Colonic mucosa (tissue), 4 donors: ENCODE measurements around the gene NPAS3. TPM values are rescaled to one million over a fixed set of nuclear protein-coding genes. Genes with fewer than 3 reads are reported as not detected.

ENCODE experiments used
- DNase-seq: peaks from one replicate; pipeline ENCODE4 v3.0.0-alpha.2; 2020
- H3K27ac ChIP-seq: fragments of 200-600 bp; one replicate; pipeline ENCODE4 v1.8.0; 2021
- H3K27me3 ChIP-seq: fragments of 200-600 bp; one replicate; pipeline ENCODE4 v1.8.0; 2021
- H3K36me3 ChIP-seq: fragments of 200-600 bp; one replicate; pipeline ENCODE4 v1.8.0; 2021
- H3K4me1 ChIP-seq: fragments of 200-600 bp; one replicate; pipeline ENCODE4 v1.8.0; 2021; ENCODE audit warnings: mild to moderate bottlenecking
- H3K4me3 ChIP-seq: fragments of 200-600 bp; one replicate; pipeline ENCODE4 v1.8.0; 2021
- H3K9ac ChIP-seq, 2 donors: one replicate each; pipeline ENCODE4 v1.7.0; 2013; ENCODE audit warnings: control low read depth in 2 of 2, low read depth in 2 of 2, low read length in 2 of 2
- H3K9me3 ChIP-seq: fragments of 200-600 bp; one replicate; pipeline ENCODE4 v1.8.0; 2021
- intact Hi-C: fragments of 100-400 bp; cut with DNase I; formaldehyde crosslinking; loops from one replicate; pipeline ENCODE4 v1.14.1; 2022
- total RNA-seq, 2 donors: library from RNA; stranded (reverse); fragmentation: NEBNext Ultra II Directional in 1 of 2; extraction: Animal tissue kit (Norgen Biotek cat#: 25700) in 1 of 2; gene quantifications; one replicate each; pipeline ENCODE4 v1.2.1, GENCODE V29; 2021
- TF ChIP-seq, protein P1 (sequence below): fragments of 200-600 bp; IDR thresholded peaks from one replicate; pipeline ENCODE4 v1.8.0; 2022; ENCODE audit warnings: antibody characterized with exemption, mild to moderate bottlenecking
- donor health status: healthy.
- donor health status: DM: no; HTN: no; CAD: no.
- donor health status: DM: no; HTN: no; CAD: no.

NPAS3 gene
- total RNA-seq, 2 donors from 2014 or later: 0.79 to 1.6 TPM

DNA sequence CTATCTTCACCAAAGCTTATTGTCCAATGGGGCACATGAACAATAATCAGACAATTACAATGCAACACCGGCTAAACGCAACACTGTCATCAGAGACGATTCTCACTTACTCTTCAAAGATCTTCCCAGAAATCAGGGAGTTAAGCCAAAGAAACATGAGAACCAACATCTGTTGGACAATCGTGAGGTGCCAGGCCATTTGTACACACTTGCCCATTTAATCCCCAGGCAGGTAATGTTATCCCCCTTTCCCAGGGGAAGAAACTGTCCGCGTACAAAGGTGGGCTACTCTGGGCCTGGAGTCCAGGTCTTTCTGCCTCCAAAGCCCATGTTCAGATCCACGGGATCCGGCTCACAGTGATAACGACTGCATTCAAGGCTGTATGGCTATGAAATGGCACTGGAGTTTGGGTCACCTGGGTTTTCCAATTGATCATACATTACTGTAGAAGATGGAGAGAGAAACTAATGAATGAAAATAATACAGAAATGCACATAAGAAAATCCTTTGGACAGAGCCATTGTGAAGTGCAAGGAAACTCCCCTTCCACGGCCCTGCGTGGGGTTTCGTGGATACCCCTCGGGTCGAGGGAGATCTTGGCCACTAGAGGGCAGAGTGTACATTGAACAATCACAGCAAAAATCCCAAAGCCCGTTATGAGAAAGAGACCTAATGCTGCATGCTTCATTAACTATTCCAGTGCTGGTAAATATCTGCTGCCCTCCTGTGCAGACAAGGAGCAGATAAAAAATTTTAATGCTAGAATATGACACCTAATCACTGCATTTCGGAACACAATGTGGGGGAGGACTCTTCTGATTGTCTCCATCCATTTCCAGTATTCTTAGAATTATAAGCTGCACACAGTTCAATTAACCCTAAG is 900.8 kb downstream of the NPAS3 start:
- H3K27ac ChIP-seq: no peak overlapping the region
- H3K27me3 ChIP-seq: no peaks in the 10 kb centered on the region
- TF ChIP-seq, protein P1, sequence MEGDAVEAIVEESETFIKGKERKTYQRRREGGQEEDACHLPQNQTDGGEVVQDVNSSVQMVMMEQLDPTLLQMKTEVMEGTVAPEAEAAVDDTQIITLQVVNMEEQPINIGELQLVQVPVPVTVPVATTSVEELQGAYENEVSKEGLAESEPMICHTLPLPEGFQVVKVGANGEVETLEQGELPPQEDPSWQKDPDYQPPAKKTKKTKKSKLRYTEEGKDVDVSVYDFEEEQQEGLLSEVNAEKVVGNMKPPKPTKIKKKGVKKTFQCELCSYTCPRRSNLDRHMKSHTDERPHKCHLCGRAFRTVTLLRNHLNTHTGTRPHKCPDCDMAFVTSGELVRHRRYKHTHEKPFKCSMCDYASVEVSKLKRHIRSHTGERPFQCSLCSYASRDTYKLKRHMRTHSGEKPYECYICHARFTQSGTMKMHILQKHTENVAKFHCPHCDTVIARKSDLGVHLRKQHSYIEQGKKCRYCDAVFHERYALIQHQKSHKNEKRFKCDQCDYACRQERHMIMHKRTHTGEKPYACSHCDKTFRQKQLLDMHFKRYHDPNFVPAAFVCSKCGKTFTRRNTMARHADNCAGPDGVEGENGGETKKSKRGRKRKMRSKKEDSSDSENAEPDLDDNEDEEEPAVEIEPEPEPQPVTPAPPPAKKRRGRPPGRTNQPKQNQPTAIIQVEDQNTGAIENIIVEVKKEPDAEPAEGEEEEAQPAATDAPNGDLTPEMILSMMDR: peak; percentile 79
- H3K9ac ChIP-seq: no peak overlapping the region
- H3K36me3 ChIP-seq: no peaks in the 10 kb centered on the region
- H3K4me3 ChIP-seq: no peak overlapping the region
- intact Hi-C loops: loop anchor here (2.0 to 10.0 kb wide), 4 partner anchors 65 to 463 kb away; no protein-coding TSS in a partner anchor
- DNase-seq: peak; percentile 65
- no peaks in the 10 kb centered on the region for H3K9me3 ChIP-seq
- no peaks in the 10 kb centered on the region for H3K4me1 ChIP-seq

DNA sequence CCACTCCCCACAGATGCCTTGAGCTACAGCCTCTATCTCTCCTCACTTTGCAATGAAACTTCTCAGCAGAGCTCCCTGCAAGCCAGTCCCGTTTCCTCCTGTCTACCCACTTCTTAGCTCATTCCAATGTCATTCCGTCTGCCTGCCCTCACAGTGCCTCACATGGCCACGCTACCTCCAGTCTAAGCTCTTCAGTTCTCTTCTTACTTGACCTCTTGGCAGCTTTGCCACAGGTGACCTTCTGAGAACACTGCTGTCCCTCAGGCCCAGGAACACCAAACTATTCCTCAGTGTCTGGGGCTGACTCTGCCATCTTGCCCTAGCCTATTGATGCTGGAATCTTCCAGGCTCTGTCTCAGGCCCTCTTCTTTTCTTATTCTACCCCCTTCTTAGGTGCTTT is 902.1 kb downstream of the NPAS3 start:
- intact Hi-C loops: loop anchor here (2.0 to 10.0 kb wide), 3 partner anchors 64 to 387 kb away; no protein-coding TSS in a partner anchor
- Histone ChIP-seq H3K36me3 (no peaks in the 10 kb centered on the region), H3K27ac (no peak overlapping the region), H3K9me3 (no peaks in the 10 kb centered on the region), H3K27me3 (no peaks in the 10 kb centered on the region), H3K4me1 (no peaks in the 10 kb centered on the region), H3K4me3 (no peak overlapping the region), H3K9ac (no peak overlapping the region)
- no peak for DNase-seq
- TF ChIP-seq, protein P1: no peak

DNA sequence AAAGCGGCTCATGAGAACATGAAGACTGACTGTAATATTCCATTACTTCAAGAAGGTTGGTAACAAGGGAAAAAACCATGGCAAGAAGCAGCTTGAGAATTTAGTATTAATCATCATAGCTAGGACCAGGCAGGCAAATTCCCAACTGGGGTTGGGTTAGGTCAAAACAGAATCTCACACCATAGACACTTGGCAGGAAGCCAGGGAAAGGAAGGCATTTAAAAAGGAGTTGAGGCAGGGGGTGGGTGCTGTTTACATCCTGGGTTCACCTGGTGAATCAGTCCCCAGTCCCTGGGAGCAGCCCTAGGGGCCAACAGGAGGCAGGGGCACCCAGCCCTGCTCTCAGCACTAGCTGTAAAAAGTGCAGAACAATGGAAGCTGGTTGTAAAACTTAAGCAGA is 903.6 kb downstream of the NPAS3 start:
- H3K4me1 ChIP-seq: no peaks in the 10 kb centered on the region
- no peaks in the 10 kb centered on the region for H3K36me3 ChIP-seq
- no peak overlapping the region for H3K27ac ChIP-seq
- no peak for DNase-seq
- no peak overlapping the region for H3K9ac ChIP-seq
- no peak overlapping the region for H3K4me3 ChIP-seq
- TF ChIP-seq, protein P1: no peak
- H3K27me3 ChIP-seq: no peaks in the 10 kb centered on the region
- H3K9me3 ChIP-seq: no peaks in the 10 kb centered on the region
- intact Hi-C loops: loop anchor here (5.0 to 10.0 kb wide), 2 partner anchors 63 to 385 kb away; no protein-coding TSS in a partner anchor

DNA sequence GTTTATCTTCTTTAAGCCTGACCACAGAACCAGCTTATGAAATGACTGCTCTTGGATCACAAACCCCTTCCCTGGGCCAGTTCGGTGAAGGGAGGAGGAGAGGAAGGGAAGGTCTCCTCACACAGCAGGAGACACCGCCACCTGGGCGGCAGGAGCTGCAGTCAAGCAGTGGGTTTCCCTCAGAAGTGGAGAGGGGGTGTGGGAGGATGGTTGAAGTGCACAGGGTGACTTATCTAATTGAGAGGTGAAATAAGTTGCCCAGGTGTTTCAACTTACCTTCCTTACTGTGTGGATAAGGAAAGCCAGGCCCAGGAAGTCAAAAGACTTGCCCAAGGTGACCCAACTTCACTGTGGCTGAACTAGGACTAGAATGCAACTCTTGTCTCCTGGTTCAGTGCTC is 905.4 kb downstream of the NPAS3 start:
- H3K27me3 ChIP-seq: no peaks in the 10 kb centered on the region
- intact Hi-C loops: loop anchor here (5.0 to 10.0 kb wide), 2 partner anchors 61 to 383 kb away; no protein-coding TSS in a partner anchor
- H3K9me3 ChIP-seq: no peaks in the 10 kb centered on the region
- H3K4me3 ChIP-seq: no peak overlapping the region
- TF ChIP-seq, protein P1: no peak
- no peak for DNase-seq
- H3K4me1 ChIP-seq: no peaks in the 10 kb centered on the region
- H3K27ac ChIP-seq: no peak overlapping the region
- H3K9ac ChIP-seq: no peak overlapping the region
- no peaks in the 10 kb centered on the region for H3K36me3 ChIP-seq

DNA sequence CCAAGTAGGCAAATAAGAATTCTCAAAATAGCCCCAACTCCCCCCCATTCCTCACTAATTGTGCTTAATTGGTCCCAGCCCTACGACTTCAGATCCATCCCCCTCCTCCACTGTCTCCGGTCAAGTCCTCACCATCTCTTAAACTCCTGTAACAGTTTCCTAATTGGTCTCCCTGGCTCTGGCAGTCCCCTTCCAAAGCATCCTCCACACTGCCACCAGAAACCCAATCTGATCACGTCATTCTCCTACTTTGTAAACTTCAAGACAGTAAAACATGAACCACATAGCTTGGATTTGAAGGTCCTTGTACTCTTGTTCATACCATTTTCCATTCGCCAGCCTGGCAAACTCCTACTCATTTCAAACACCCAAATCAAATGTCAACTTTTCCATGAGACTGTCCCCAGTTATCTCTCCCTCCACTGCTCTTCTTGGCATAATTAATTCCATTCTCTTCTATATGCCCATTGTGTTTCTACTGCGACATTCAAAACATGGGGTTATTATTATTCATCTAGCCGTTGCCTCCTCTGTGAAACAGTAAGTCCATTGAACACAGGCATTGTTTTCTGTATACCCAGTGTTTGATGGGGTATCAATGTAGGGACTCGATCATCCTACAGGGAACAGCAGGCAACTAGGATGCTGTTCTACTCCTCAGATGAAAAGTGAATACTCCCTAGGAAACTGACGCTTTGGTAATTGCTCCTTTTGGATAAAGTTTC is 907.6 kb downstream of the NPAS3 start:
- Histone ChIP-seq H3K4me1 (no peaks in the 10 kb centered on the region), H3K9me3 (no peaks in the 10 kb centered on the region), H3K27ac (no peak overlapping the region), H3K4me3 (no peak overlapping the region), H3K27me3 (no peaks in the 10 kb centered on the region), H3K36me3 (no peaks in the 10 kb centered on the region), H3K9ac (no peak overlapping the region)
- intact Hi-C loops: loop anchor here (10.0 kb wide), 1 partner anchor 59 kb away; no protein-coding TSS in a partner anchor
- TF ChIP-seq, protein P1: no peak
- no peak for DNase-seq
